Liver (tissue), 9 donors: ENCODE measurements around the gene CEND1. TPM values are rescaled to one million over a fixed set of nuclear protein-coding genes. Genes with fewer than 3 reads are reported as not detected.
A peak's percentile ranks its signal among the peaks of the same experiment; 100 is the strongest.

Experiments
- DNase-seq: peaks from one replicate; pipeline ENCODE4 v3.0.0-alpha.2; 2017; ENCODE audit warnings: low spot score
- H3K27ac ChIP-seq, 2 donors: one replicate each; pipeline ENCODE4 v1.7.0; 2013; ENCODE audit warnings: inconsistent platforms in 2 of 2, low read length in 2 of 2, control low read depth in 1 of 2, low read depth in 1 of 2, mild to moderate bottlenecking in 1 of 2
- H3K27me3 ChIP-seq, 4 donors: one replicate each; pipeline versions ENCODE4 v1.6.1 to v1.7.0; 2013; ENCODE audit warnings: low read length in 3 of 4, inconsistent platforms in 1 of 4, mild to moderate bottlenecking in 1 of 4, moderate library complexity in 1 of 4; ENCODE audit not compliant: control insufficient read depth in 4 of 4, insufficient read depth in 4 of 4
- H3K36me3 ChIP-seq, 4 donors: one replicate each; pipeline versions ENCODE4 v1.6.1 to v1.7.0; 2013; ENCODE audit warnings: low read length in 3 of 4, mild to moderate bottlenecking in 3 of 4, low read depth in 1 of 4, moderate library complexity in 1 of 4; ENCODE audit not compliant: control insufficient read depth in 4 of 4, insufficient read depth in 3 of 4
- H3K4me1 ChIP-seq, 4 donors: one replicate each; pipeline versions ENCODE4 v1.6.1 to v1.7.0; 2013; ENCODE audit warnings: low read length in 3 of 4, mild to moderate bottlenecking in 3 of 4, moderate library complexity in 1 of 4; ENCODE audit not compliant: control insufficient read depth in 4 of 4, insufficient read depth in 4 of 4
- H3K4me3 ChIP-seq, 3 donors: one replicate each; pipeline versions ENCODE4 v1.6.1 to v1.7.0; 2013; ENCODE audit warnings: low read length in 3 of 3, control low read depth in 1 of 3, low read depth in 1 of 3, mild to moderate bottlenecking in 1 of 3
- H3K9ac ChIP-seq, 2 donors: one replicate each; pipeline ENCODE4 v1.7.0; 2013; ENCODE audit warnings: low read length in 2 of 2, mild to moderate bottlenecking in 2 of 2, moderate library complexity in 2 of 2, control low read depth in 1 of 2, low read depth in 1 of 2
- H3K9me3 ChIP-seq, 4 donors: one replicate each; pipeline versions ENCODE4 v1.6.1 to v1.7.0; 2013; ENCODE audit warnings: low read length in 3 of 4; ENCODE audit not compliant: control insufficient read depth in 4 of 4
- EGR1 ChIP-seq, 2 donors: IDR thresholded peaks; 2 replicates each; pipeline ENCODE4 v1.6.1; 2016 to 2018; ENCODE audit warnings: antibody characterized with exemption in 2 of 2, low read depth in 2 of 2
- FOXA1 ChIP-seq: IDR thresholded peaks from 2 replicates; pipeline ENCODE4 v1.6.1; 2016; ENCODE audit warnings: antibody characterized with exemption
- FOXA2 ChIP-seq: IDR thresholded peaks from 2 replicates; pipeline ENCODE4 v1.6.1; 2016; ENCODE audit warnings: antibody characterized with exemption
- GABPA ChIP-seq, 2 donors: IDR thresholded peaks in 1 of 2; conservative IDR thresholded peaks in 1 of 2; 2 replicates each; pipeline ENCODE4 v1.6.1; 2016; ENCODE audit warnings: antibody characterized with exemption in 2 of 2, mild to moderate bottlenecking in 1 of 2, moderate library complexity in 1 of 2
- HNF4A ChIP-seq, 2 donors: conservative IDR thresholded peaks; 2 replicates each; pipeline ENCODE4 v1.6.1; 2016; ENCODE audit warnings: antibody characterized with exemption in 2 of 2, mild to moderate bottlenecking in 2 of 2
- HNF4G ChIP-seq: IDR thresholded peaks from 2 replicates; pipeline ENCODE4 v1.6.1; 2016; ENCODE audit warnings: antibody characterized with exemption
- JUND ChIP-seq, 2 donors: IDR thresholded peaks; 2 replicates each; pipeline ENCODE4 v1.6.1; 2016; ENCODE audit warnings: antibody characterized with exemption in 2 of 2
- NR2F2 ChIP-seq: IDR thresholded peaks from 2 replicates; pipeline ENCODE4 v1.6.1; 2016; ENCODE audit warnings: antibody characterized with exemption
- RAD21 ChIP-seq, 2 donors: IDR thresholded peaks; 2 replicates each; pipeline ENCODE4 v1.6.1; 2016; ENCODE audit warnings: antibody characterized with exemption in 2 of 2, mild to moderate bottlenecking in 2 of 2
- RXRA ChIP-seq, 2 donors: IDR thresholded peaks; 2 replicates each; pipeline ENCODE4 v1.6.1; 2017 to 2018; ENCODE audit warnings: antibody characterized with exemption in 2 of 2, mild to moderate bottlenecking in 1 of 2
- SP1 ChIP-seq: IDR thresholded peaks from 2 replicates; pipeline ENCODE4 v1.6.1; 2018; ENCODE audit warnings: antibody characterized with exemption, mild to moderate bottlenecking
- TAF1 ChIP-seq: conservative IDR thresholded peaks from 2 replicates; pipeline ENCODE4 v1.6.1; 2016; ENCODE audit warnings: antibody characterized with exemption, mild to moderate bottlenecking
- YY1 ChIP-seq: IDR thresholded peaks from 2 replicates; pipeline ENCODE4 v1.6.1; 2016; ENCODE audit warnings: antibody characterized with exemption, mild to moderate bottlenecking
- WGBS: extraction: QIAGEN DNeasy Blood & Tissue Kit; methylation state at CpG from one replicate; pipeline ENCODE4 v1.1.7; 2013; 5-methylcytosine and 5-hydroxymethylcytosine counted together
- polyA plus RNA-seq, 2 donors: library from polyadenylated mRNA; stranded (reverse) in 1 of 2; unstranded in 1 of 2; fragments of 200-250 nt in 1 of 2; fragments of >200 nt in 1 of 2; fragmentation: Nextera tagmentation in 1 of 2; extraction: Ambion mirVana in 1 of 2; gene quantifications; one replicate each; pipeline versions ENCODE4 v1.2.1 to v1.2.3, GENCODE V29; 2013 to 2015
- total RNA-seq, 2 donors: library from RNA; depleted of rRNA; stranded (reverse); fragments of >200 nt; gene quantifications; one replicate each; pipeline ENCODE4 v1.2.3, GENCODE V29; 2014
- TF ChIP-seq, protein P1 (sequence below): IDR thresholded peaks from 2 replicates; pipeline ENCODE4 v1.6.1; 2016; ENCODE audit warnings: antibody characterized with exemption
- TF ChIP-seq, protein P2 (sequence below): IDR thresholded peaks from 2 replicates; pipeline ENCODE4 v1.6.1; 2016; ENCODE audit warnings: antibody characterized with exemption, mild to moderate bottlenecking
- TF ChIP-seq, protein P3 (sequence below): IDR thresholded peaks from 2 replicates; pipeline ENCODE4 v1.6.1; 2016; ENCODE audit warnings: antibody characterized with exemption
- TF ChIP-seq, protein P4 (sequence below): IDR thresholded peaks from 2 replicates; pipeline ENCODE4 v1.6.1; 2016; ENCODE audit warnings: antibody characterized with exemption
- TF ChIP-seq, protein P5 (sequence below): fragments of 150-350 bp; IDR thresholded peaks from 2 replicates; pipeline ENCODE4 v1.5.1; 2017; ENCODE audit warnings: improper control_type of control experiment, low read depth, low read length; ENCODE audit not compliant: missing input control
- donor health status: healthy.
- donor health status: healthy.
- donor health status: healthy.
- donor health status: healthy.
- donor health status: healthy.

CEND1 gene
- total and polyA plus RNA-seq, 4 donors: not detected

DNA sequence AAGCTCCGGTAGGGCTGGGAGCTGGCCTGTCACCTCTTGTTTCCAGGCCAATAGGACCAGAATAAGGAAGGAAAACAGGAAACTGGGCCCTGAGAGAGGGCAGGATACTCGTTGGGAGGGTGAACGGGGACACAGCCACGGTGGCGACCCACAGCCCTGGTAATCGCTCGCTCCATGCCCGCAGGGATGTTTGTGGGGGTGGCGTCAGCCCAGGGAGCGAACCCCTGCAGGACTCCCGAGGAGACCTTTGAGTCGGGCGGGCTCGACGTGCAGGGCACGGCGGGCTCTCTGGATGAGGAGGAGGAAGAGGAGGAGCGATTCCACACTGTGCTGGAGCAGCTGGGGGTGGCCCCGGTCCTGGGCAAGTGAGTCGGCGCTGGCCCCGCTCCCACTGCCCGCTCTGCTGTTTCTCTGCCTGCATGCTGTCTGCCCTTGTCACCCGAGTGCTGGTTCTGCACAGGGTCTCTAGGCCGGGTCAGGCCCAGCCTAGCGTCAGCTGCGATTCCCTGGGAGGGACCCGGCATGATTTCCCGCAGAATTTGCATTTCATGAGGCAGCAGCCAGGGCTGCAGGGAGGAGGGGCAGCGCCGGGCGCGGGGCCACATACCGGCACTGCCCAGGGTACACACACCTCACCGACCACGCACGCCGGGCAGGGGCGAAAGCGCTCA, 39.4 kb upstream of the CEND1 start:
- peaks cover 51 to 90% (median 71%) of the 10 kb centered on the region in 4 donors for H3K4me1 ChIP-seq
- 18% methylated on average over 40 of the region's 40 CpGs for WGBS
- peak; percentile 56 for TF ChIP-seq SP1
- TF ChIP-seq NR2F2: peak; percentile 99
- TF ChIP-seq, protein P1, sequence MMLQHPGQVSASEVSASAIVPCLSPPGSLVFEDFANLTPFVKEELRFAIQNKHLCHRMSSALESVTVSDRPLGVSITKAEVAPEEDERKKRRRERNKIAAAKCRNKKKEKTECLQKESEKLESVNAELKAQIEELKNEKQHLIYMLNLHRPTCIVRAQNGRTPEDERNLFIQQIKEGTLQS: no peak
- TF ChIP-seq RXRA (IDR thresholded peaks at IDR 0.05): peak; percentile 17 to 43
- no peaks in the 10 kb centered on the region for H3K27me3 ChIP-seq
- H3K4me3 ChIP-seq: peak overlapping the region in 1 of 3 donors; percentile 37
- H3K9ac ChIP-seq: peak overlapping the region in 1 of 2 donors; percentile 9
- peaks cover 0 to 5% (median 2%) of the 10 kb centered on the region in 4 donors for H3K36me3 ChIP-seq
- no peaks in the 10 kb centered on the region for H3K9me3 ChIP-seq
- H3K27ac ChIP-seq: peak overlapping the region; percentile 14 to 43
- no peak for DNase-seq

DNA sequence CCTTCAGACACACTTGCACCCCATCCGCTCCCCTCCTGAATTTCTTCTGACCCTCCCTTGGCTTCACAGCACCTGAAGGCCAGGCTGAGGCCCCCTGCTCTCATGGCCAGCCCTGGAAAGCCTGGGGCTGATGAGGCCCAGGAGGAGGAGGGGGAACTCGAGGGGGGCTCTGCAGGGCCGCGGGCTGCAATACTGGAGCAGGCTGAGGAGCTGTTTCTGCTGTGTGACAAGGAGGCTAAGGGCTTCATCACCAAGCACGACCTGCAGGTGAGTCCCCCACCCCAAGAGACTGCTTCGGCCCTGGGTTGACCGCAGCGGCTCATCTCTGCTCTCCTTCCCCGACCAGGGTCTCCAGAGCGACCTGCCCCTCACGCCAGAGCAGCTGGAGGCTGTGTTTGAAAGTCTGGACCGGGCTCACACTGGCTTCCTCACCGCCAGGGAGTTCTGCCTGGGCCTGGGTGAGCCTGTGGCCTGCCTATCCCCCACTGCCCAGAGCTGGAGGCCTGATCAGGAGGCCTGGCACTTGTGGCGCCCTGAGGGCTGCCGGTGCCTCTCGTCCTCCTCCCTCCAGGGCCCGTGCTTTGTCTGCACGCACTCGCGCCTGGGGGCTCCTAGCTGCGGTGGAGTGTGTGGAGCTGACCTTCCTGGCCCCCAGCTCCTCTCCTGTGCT, 38.8 kb upstream of the CEND1 start:
- no peak overlapping the region for H3K9ac ChIP-seq
- H3K4me1 ChIP-seq: peaks cover 56 to 90% (median 69%) of the 10 kb centered on the region in 4 donors
- 75% methylated on average over 21 of the region's 21 CpGs for whole genome bisulfite sequencing
- H3K9me3 ChIP-seq: no peaks in the 10 kb centered on the region
- peak overlapping the region; percentile 14 to 43 for H3K27ac ChIP-seq
- no peaks in the 10 kb centered on the region for H3K27me3 ChIP-seq
- no peak for DNase-seq
- H3K36me3 ChIP-seq: peaks cover 0 to 7% (median 3%) of the 10 kb centered on the region in 4 donors
- TF ChIP-seq SP1: no peak
- TF ChIP-seq, protein P2, sequence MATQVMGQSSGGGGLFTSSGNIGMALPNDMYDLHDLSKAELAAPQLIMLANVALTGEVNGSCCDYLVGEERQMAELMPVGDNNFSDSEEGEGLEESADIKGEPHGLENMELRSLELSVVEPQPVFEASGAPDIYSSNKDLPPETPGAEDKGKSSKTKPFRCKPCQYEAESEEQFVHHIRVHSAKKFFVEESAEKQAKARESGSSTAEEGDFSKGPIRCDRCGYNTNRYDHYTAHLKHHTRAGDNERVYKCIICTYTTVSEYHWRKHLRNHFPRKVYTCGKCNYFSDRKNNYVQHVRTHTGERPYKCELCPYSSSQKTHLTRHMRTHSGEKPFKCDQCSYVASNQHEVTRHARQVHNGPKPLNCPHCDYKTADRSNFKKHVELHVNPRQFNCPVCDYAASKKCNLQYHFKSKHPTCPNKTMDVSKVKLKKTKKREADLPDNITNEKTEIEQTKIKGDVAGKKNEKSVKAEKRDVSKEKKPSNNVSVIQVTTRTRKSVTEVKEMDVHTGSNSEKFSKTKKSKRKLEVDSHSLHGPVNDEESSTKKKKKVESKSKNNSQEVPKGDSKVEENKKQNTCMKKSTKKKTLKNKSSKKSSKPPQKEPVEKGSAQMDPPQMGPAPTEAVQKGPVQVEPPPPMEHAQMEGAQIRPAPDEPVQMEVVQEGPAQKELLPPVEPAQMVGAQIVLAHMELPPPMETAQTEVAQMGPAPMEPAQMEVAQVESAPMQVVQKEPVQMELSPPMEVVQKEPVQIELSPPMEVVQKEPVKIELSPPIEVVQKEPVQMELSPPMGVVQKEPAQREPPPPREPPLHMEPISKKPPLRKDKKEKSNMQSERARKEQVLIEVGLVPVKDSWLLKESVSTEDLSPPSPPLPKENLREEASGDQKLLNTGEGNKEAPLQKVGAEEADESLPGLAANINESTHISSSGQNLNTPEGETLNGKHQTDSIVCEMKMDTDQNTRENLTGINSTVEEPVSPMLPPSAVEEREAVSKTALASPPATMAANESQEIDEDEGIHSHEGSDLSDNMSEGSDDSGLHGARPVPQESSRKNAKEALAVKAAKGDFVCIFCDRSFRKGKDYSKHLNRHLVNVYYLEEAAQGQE: no peak
- TF ChIP-seq, protein P3, sequence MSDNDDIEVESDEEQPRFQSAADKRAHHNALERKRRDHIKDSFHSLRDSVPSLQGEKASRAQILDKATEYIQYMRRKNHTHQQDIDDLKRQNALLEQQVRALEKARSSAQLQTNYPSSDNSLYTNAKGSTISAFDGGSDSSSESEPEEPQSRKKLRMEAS: no peak
- no peak for TF ChIP-seq RAD21 (IDR thresholded peaks at IDR 0.05)
- no peak for TF ChIP-seq GABPA (IDR thresholded peaks at IDR 0.05 in 1 of 2, conservative IDR thresholded peaks at IDR 0.05 in 1 of 2)
- TF ChIP-seq NR2F2: no peak
- TF ChIP-seq EGR1 (IDR thresholded peaks at IDR 0.05; ENCODE audit: low read depth in 2 of 2): no peak
- no peak for TF ChIP-seq JUND (IDR thresholded peaks at IDR 0.05)
- TF ChIP-seq, protein P4, sequence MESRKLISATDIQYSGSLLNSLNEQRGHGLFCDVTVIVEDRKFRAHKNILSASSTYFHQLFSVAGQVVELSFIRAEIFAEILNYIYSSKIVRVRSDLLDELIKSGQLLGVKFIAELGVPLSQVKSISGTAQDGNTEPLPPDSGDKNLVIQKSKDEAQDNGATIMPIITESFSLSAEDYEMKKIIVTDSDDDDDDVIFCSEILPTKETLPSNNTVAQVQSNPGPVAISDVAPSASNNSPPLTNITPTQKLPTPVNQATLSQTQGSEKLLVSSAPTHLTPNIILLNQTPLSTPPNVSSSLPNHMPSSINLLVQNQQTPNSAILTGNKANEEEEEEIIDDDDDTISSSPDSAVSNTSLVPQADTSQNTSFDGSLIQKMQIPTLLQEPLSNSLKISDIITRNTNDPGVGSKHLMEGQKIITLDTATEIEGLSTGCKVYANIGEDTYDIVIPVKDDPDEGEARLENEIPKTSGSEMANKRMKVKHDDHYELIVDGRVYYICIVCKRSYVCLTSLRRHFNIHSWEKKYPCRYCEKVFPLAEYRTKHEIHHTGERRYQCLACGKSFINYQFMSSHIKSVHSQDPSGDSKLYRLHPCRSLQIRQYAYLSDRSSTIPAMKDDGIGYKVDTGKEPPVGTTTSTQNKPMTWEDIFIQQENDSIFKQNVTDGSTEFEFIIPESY: no peak
- TF ChIP-seq TAF1: no peak
- no peak for TF ChIP-seq HNF4A (conservative IDR thresholded peaks at IDR 0.05)
- TF ChIP-seq, protein P5, sequence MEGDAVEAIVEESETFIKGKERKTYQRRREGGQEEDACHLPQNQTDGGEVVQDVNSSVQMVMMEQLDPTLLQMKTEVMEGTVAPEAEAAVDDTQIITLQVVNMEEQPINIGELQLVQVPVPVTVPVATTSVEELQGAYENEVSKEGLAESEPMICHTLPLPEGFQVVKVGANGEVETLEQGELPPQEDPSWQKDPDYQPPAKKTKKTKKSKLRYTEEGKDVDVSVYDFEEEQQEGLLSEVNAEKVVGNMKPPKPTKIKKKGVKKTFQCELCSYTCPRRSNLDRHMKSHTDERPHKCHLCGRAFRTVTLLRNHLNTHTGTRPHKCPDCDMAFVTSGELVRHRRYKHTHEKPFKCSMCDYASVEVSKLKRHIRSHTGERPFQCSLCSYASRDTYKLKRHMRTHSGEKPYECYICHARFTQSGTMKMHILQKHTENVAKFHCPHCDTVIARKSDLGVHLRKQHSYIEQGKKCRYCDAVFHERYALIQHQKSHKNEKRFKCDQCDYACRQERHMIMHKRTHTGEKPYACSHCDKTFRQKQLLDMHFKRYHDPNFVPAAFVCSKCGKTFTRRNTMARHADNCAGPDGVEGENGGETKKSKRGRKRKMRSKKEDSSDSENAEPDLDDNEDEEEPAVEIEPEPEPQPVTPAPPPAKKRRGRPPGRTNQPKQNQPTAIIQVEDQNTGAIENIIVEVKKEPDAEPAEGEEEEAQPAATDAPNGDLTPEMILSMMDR: no peak
- no peak for TF ChIP-seq HNF4G
- TF ChIP-seq FOXA2: no peak
- no peak for TF ChIP-seq YY1
- no peak for TF ChIP-seq FOXA1
- TF ChIP-seq, protein P1: no peak
- TF ChIP-seq RXRA (IDR thresholded peaks at IDR 0.05): no peak
- H3K4me3 ChIP-seq: no peak overlapping the region
